H1 (cell line): ENCODE results near the gene CETN2. TPM values are rescaled to one million over a fixed set of nuclear protein-coding genes. Genes with fewer than 3 reads are reported as not detected.

ENCODE experiments used
- CTCF ChIA-PET: fragments of 300-600 bp; sonication (Branson Sonifier 250); formaldehyde crosslinking; loops from one replicate; lab custom pipeline; 2021; ENCODE audit not compliant: partially characterized antibody; lab: Charles Lee
- POLR2A ChIA-PET: fragments of 300-600 bp; sonication (Branson Sonifier 250); formaldehyde crosslinking; loops from one replicate; lab custom pipeline; 2021; ENCODE audit warnings: inconsistent platforms; ENCODE audit not compliant: partially characterized antibody; lab: Charles Lee
- DNase-seq, 2 experiments: peaks; one replicate each; pipeline versions ENCODE4 v3.0.0 to v3.0.0-alpha.2; 2010 to 2022; ENCODE audit warnings: low spot score in 2 of 2, low read depth in 1 of 2, mixed read lengths in 1 of 2
- FAIRE-seq: peaks from 2 replicates; lab custom pipeline; 2011; peaks lifted over from hg19 to GRCh38; lab: Jason Lieb, UNC
- H2AFZ ChIP-seq: 2 replicates; pipeline ENCODE4 v1.8.1; 2012; ENCODE audit warnings: low read length, inconsistent platforms
- H2AK5ac ChIP-seq: 2 replicates; pipeline ENCODE4 v1.6.1; 2013; ENCODE audit warnings: low read depth, low read length
- H2BK120ac ChIP-seq: replicated peaks from 2 replicates; pipeline ENCODE3; 2013; ENCODE audit warnings: low read depth, low read length, inconsistent platforms
- H2BK12ac ChIP-seq: 2 replicates; pipeline ENCODE4 v1.6.1; 2013; ENCODE audit warnings: low read depth, low read length
- H2BK15ac ChIP-seq: 2 replicates; pipeline ENCODE4 v1.6.1; 2013; ENCODE audit warnings: low read length
- H2BK20ac ChIP-seq: 2 replicates; pipeline ENCODE4 v1.6.1; 2013; ENCODE audit warnings: low read length
- H2BK5ac ChIP-seq: 2 replicates; pipeline ENCODE4 v1.6.1; 2013; ENCODE audit warnings: low read depth, low read length
- H3K14ac ChIP-seq: 2 replicates; pipeline ENCODE4 v1.6.1; 2013; ENCODE audit warnings: inconsistent platforms; ENCODE audit not compliant: insufficient read length
- H3K18ac ChIP-seq: 2 replicates; pipeline ENCODE4 v1.6.1; 2013; ENCODE audit warnings: low read length; ENCODE audit errors: extremely low read depth
- H3K23ac ChIP-seq: 2 replicates; pipeline ENCODE4 v1.6.1; 2013; ENCODE audit warnings: inconsistent platforms; ENCODE audit not compliant: insufficient read length
- H3K23me2 ChIP-seq: 2 replicates; pipeline ENCODE4 v1.6.1; 2013; ENCODE audit warnings: low read depth, low read length
- H3K27ac ChIP-seq: 2 replicates; pipeline ENCODE4 v1.6.1; 2011; ENCODE audit warnings: low read depth, low read length, inconsistent platforms
- H3K27me3 ChIP-seq, 4 experiments: replicated peaks in 1 of 4; 1 replicate in 1 of 4; 2 replicates in 3 of 4; pipeline versions ENCODE4 v1.6.1 to v1.8.1; 2011 to 2013; ENCODE audit warnings: low read length in 3 of 4, mild to moderate bottlenecking in 3 of 4, inconsistent platforms in 2 of 4, mixed read lengths in 2 of 4, moderate library complexity in 1 of 4; ENCODE audit not compliant: control insufficient read depth in 3 of 4, insufficient read depth in 3 of 4; ENCODE audit errors: extremely low read depth in 1 of 4
- H3K36me3 ChIP-seq, 4 experiments: 2 replicates each; pipeline versions ENCODE4 v1.6.1 to v1.8.1; 2011 to 2013; ENCODE audit warnings: mild to moderate bottlenecking in 4 of 4, low read length in 3 of 4, moderate library complexity in 2 of 4, control low read depth in 1 of 4, inconsistent platforms in 1 of 4; ENCODE audit not compliant: insufficient read depth in 4 of 4, control insufficient read depth in 2 of 4
- H3K4ac ChIP-seq: replicated peaks from 2 replicates; pipeline ENCODE3; 2013; ENCODE audit warnings: low read length, low read depth, mixed read lengths, inconsistent platforms; ENCODE audit not compliant: insufficient read length
- H3K4me1 ChIP-seq, 4 experiments: replicated peaks in 1 of 4; 1 replicate in 1 of 4; 2 replicates in 3 of 4; pipeline versions ENCODE4 v1.6.1 to v1.8.1; 2011 to 2013; ENCODE audit warnings: low read length in 3 of 4, inconsistent platforms in 2 of 4, mixed read lengths in 1 of 4; ENCODE audit not compliant: insufficient read depth in 4 of 4, control insufficient read depth in 3 of 4
- H3K4me2 ChIP-seq, 2 experiments: 2 replicates each; pipeline versions ENCODE4 v1.6.1 to v1.8.1; 2011 to 2013; ENCODE audit warnings: low read depth in 2 of 2, low read length in 2 of 2, control low read depth in 1 of 2, inconsistent platforms in 1 of 2, mild to moderate bottlenecking in 1 of 2; ENCODE audit not compliant: insufficient read depth in 1 of 2
- H3K4me3 ChIP-seq, 4 experiments: fragments of 200-600, 300-600 bp in 1 of 4; sonication (generic), shearing (Covaris generic), sonication (Bioruptor Twin) in 1 of 4; 2 replicates each; pipeline versions ENCODE4 v1.5.1 to v1.8.1; 2011 to 2016; ENCODE audit warnings: low read length in 4 of 4, low read depth in 3 of 4, control low read depth in 2 of 4, inconsistent platforms in 2 of 4, mild to moderate bottlenecking in 2 of 4, mixed read lengths in 1 of 4, moderate library complexity in 1 of 4; ENCODE audit not compliant: insufficient read depth in 2 of 4; ENCODE audit errors: extremely low read depth in 1 of 4
- H3K56ac ChIP-seq: replicated peaks from 2 replicates; pipeline ENCODE3; 2013; ENCODE audit warnings: low read depth, mild to moderate bottlenecking, mixed read lengths, low read length, inconsistent platforms; ENCODE audit not compliant: insufficient read length
- H3K79me1 ChIP-seq: 2 replicates; pipeline ENCODE4 v1.6.1; 2013; ENCODE audit warnings: low read depth, low read length, control low read depth
- H3K79me2 ChIP-seq, 2 experiments: 2 replicates each; pipeline versions ENCODE4 v1.6.1 to v1.8.1; 2012 to 2013; ENCODE audit warnings: low read length in 2 of 2, mild to moderate bottlenecking in 2 of 2, inconsistent platforms in 1 of 2; ENCODE audit not compliant: insufficient read depth in 2 of 2, control insufficient read depth in 1 of 2
- H3K9ac ChIP-seq, 4 experiments: replicated peaks in 1 of 4; 1 replicate in 1 of 4; 2 replicates in 3 of 4; pipeline versions ENCODE4 v1.6.1 to v1.8.1; 2011 to 2013; ENCODE audit warnings: low read depth in 3 of 4, low read length in 3 of 4, control low read depth in 2 of 4, mild to moderate bottlenecking in 2 of 4, moderate library complexity in 2 of 4, inconsistent platforms in 1 of 4; ENCODE audit errors: extremely low read depth in 1 of 4
- H3K9me3 ChIP-seq, 2 experiments: 2 replicates each; pipeline versions ENCODE4 v1.6.1 to v1.8.1; 2012 to 2013; ENCODE audit warnings: mild to moderate bottlenecking in 2 of 2, moderate library complexity in 2 of 2, control low read depth in 1 of 2, inconsistent platforms in 1 of 2, low read depth in 1 of 2, low read length in 1 of 2, mixed read lengths in 1 of 2; ENCODE audit not compliant: insufficient read depth in 2 of 2
- H4K20me1 ChIP-seq, 2 experiments: replicated peaks in 1 of 2; 2 replicates each; pipeline versions ENCODE3 to v1.8.1; 2011 to 2013; ENCODE audit warnings: inconsistent platforms in 2 of 2, low read length in 2 of 2, mild to moderate bottlenecking in 1 of 2; ENCODE audit not compliant: insufficient read depth in 2 of 2, control insufficient read depth in 1 of 2
- H4K5ac ChIP-seq: 2 replicates; pipeline ENCODE4 v1.6.1; 2013; ENCODE audit warnings: low read length, low read depth, mixed read lengths, inconsistent platforms; ENCODE audit not compliant: insufficient read length
- H4K8ac ChIP-seq: 2 replicates; pipeline ENCODE4 v1.8.0; 2013; ENCODE audit warnings: mild to moderate bottlenecking, moderate library complexity, low read length, inconsistent platforms; ENCODE audit not compliant: insufficient read depth; ENCODE audit errors: extremely low read depth
- H4K91ac ChIP-seq: replicated peaks from 2 replicates; pipeline ENCODE3; 2013; ENCODE audit warnings: low read length, mixed read lengths, inconsistent platforms; ENCODE audit not compliant: insufficient read length
- CBX8 ChIP-seq: fragments of 300-800, 300-1000 bp; sonication (generic); IDR thresholded peaks from 2 replicates; pipeline ENCODE4 v1.7.1; 2016; ENCODE audit warnings: low read depth, low read length, borderline replicate concordance
- CHD1 ChIP-seq: IDR thresholded peaks from 2 replicates; pipeline ENCODE4 v1.6.1; 2012; ENCODE audit warnings: low read depth, low read length, improper control_type of control experiment
- EGR1 ChIP-seq: IDR thresholded peaks from 2 replicates; pipeline ENCODE4 v1.6.1; 2011; ENCODE audit warnings: low read depth, low read length, borderline replicate concordance
- EP300 ChIP-seq, 2 experiments: IDR thresholded peaks; 1 replicate in 1 of 2; 2 replicates in 1 of 2; pipeline ENCODE4 v1.6.1; 2011 to 2012; ENCODE audit warnings: low read depth in 2 of 2, low read length in 2 of 2, mild to moderate bottlenecking in 2 of 2, borderline replicate concordance in 1 of 2, inconsistent platforms in 1 of 2, moderate library complexity in 1 of 2
- HDAC6 ChIP-seq: IDR thresholded peaks from one replicate; pipeline ENCODE4 v1.7.1; 2012; ENCODE audit warnings: low read depth, mild to moderate bottlenecking, inconsistent platforms, low read length, moderate library complexity
- JUND ChIP-seq: IDR thresholded peaks from 2 replicates; pipeline ENCODE4 v1.6.1; 2011; ENCODE audit warnings: mild to moderate bottlenecking, improper control_type of control experiment, low read length
- POLR2A ChIP-seq, 2 experiments: IDR thresholded peaks; 1 replicate in 1 of 2; 2 replicates in 1 of 2; pipeline ENCODE4 v1.6.1; 2011; ENCODE audit warnings: low read depth in 2 of 2, low read length in 2 of 2, mild to moderate bottlenecking in 2 of 2; ENCODE audit errors: control extremely low read depth in 1 of 2
- POU5F1 ChIP-seq: IDR thresholded peaks from 2 replicates; pipeline ENCODE4 v1.6.1; 2011; ENCODE audit warnings: low read depth, mild to moderate bottlenecking, low read length, moderate library complexity
- RBBP5 ChIP-seq: IDR thresholded peaks from 2 replicates; pipeline ENCODE4 v1.7.1; 2012; ENCODE audit warnings: low read depth, mild to moderate bottlenecking, inconsistent platforms, low read length, moderate library complexity, borderline replicate concordance
- RNF2 ChIP-seq: fragments of 200-900, 300-1000 bp; sonication (generic); IDR thresholded peaks from 2 replicates; pipeline ENCODE4 v1.7.1; 2016; ENCODE audit warnings: borderline replicate concordance, low read depth, mild to moderate bottlenecking, antibody characterized with exemption, low read length; ENCODE audit not compliant: poor library complexity, severe bottlenecking; ENCODE audit errors: missing control alignments
- SAP30 ChIP-seq: fragments of 300-600 bp; sonication (generic); IDR thresholded peaks from 2 replicates; pipeline ENCODE4 v1.7.1; 2012; ENCODE audit warnings: low read length, moderate library complexity, mild to moderate bottlenecking, inconsistent platforms; ENCODE audit not compliant: insufficient read depth, insufficient replicate concordance
- SIRT6 ChIP-seq: IDR thresholded peaks from one replicate; pipeline ENCODE4 v1.7.1; 2012; ENCODE audit warnings: low read length, inconsistent platforms
- SP2 ChIP-seq: IDR thresholded peaks from 2 replicates; pipeline ENCODE4 v1.6.1; 2012; ENCODE audit warnings: mild to moderate bottlenecking, low read length, inconsistent platforms
- SRF ChIP-seq: IDR thresholded peaks from 2 replicates; pipeline ENCODE4 v1.6.1; 2011; ENCODE audit warnings: mild to moderate bottlenecking, low read depth, low read length, moderate library complexity
- TBP ChIP-seq: IDR thresholded peaks from 2 replicates; pipeline ENCODE4 v1.6.1; 2011; ENCODE audit warnings: low read depth, low read length, improper control_type of control experiment
- WGBS, 2 experiments: shearing (Covaris generic) in 1 of 2; methylation state at CpG; one replicate each; pipeline versions ENCODE4 v1.1.6 to v1.1.7; 2013 to 2015; ENCODE audit warnings: low lambda C conversion rate in 2 of 2, mixed read lengths in 2 of 2, inconsistent platforms in 1 of 2, low coverage in 1 of 2, missing lambda C conversion rate in 1 of 2; ENCODE audit not compliant: insufficient replicate concordance in 2 of 2, insufficient coverage in 1 of 2, insufficient read length in 1 of 2; ENCODE audit errors: extremely low coverage in 1 of 2, missing lambda C conversion rate in 1 of 2; 5-methylcytosine and 5-hydroxymethylcytosine counted together
- polyA plus RNA-seq, 7 experiments: library from polyadenylated mRNA; depleted of rRNA in 3 of 7; stranded (reverse) in 5 of 7; unstranded in 2 of 7; fragments of >200 nt in 5 of 7; fragments of 200-250 nt in 2 of 7; gene quantifications; 1 replicate in 5 of 7; 2 replicates in 1 of 7; 4 replicates in 1 of 7; pipeline versions ENCODE4 v1.2.1 to v1.2.3, GENCODE V29; 2011 to 2013; ENCODE audit warnings: missing spikeins in 2 of 7, mixed read lengths in 2 of 7
- total RNA-seq: library from RNA; stranded (reverse); fragmentation: NEBNext Ultra II Directional; extraction: Animal tissue kit (Norgen Biotek cat#: 25700); gene quantifications from 2 replicates; pipeline ENCODE4 v1.2.1, GENCODE V29; 2021

CETN2 gene
- total and polyA plus RNA-seq, 2 of the 8 experiments (the other 6 are each of a cell fraction or from before 2014, with no cell fraction given) = 13.1 to 24.3 TPM

DNA sequence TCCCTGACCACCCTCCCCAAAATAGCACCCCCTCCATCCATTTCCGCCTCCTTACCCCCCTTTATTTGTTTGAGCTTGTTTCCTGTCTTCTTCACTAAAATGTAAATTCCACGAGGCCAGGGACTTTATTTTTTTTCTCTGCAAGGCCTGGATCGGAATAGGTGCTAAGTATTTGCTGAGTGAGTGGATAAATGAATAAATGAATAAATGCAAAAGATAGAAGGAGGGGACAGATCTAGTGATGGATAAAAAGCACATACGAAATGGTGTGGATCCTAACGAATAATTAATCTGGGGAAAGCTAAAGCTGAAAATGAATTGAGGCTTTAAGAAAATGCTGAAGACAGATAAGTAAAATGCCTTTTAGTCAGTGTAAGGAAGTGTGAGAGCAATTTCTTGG is 12.2 kb downstream of the CETN2 start:
- Histone ChIP-seq H2BK120ac (no peak overlapping the region), H4K8ac (no peak overlapping the region), H3K18ac (no peak overlapping the region), H3K14ac (no peak overlapping the region), H3K23ac (no peak overlapping the region), H3K23me2 (no peaks in the 10 kb centered on the region), H4K91ac (no peak overlapping the region), H3K79me2 (no peaks in the 10 kb centered on the region), H3K36me3 (no peaks in the 10 kb centered on the region), H3K9me3 (no peaks in the 10 kb centered on the region), H2BK20ac (no peak overlapping the region), H3K4me3 (no peak overlapping the region), H3K27me3 (no peaks in the 10 kb centered on the region; a peak in 1 of 7 replicates), H3K4me2 (no peak overlapping the region), H2AFZ (no peak overlapping the region), H3K27ac (no peak overlapping the region), H2BK15ac (no peak overlapping the region), H2BK5ac (no peak overlapping the region), H3K79me1 (no peaks in the 10 kb centered on the region), H4K5ac (no peak overlapping the region), H3K4ac (no peak overlapping the region), H2AK5ac (no peak overlapping the region), H3K9ac (no peak overlapping the region), H2BK12ac (no peak overlapping the region), H3K4me1 (no peaks in the 10 kb centered on the region), H3K56ac (no peak overlapping the region), H4K20me1 (no peaks in the 10 kb centered on the region)
- WGBS, 2 experiments = 80% methylated on average over 5 of the region's 5 CpGs; no CpG with 5 or more reads in 1 of the 2 experiments
- POLR2A ChIA-PET = interaction anchor here (0.9 kb wide), 1 partner anchor 178 kb away, joined by 3 read pairs; no protein-coding TSS in a partner anchor
- DNase-seq (no peak), FAIRE-seq (no peak)
- CTCF ChIA-PET = interaction anchor here (0.6 to 4.7 kb wide), 15 partner anchors 10 to 1948 kb away, joined by 3 to 39 read pairs (median 4); no protein-coding TSS in a partner anchor
- no peak for TF ChIP-seq RBBP5
- TF ChIP-seq RNF2 = no peak
- TF ChIP-seq JUND = no peak
- no peak for TF ChIP-seq SP2
- TF ChIP-seq POLR2A (IDR thresholded peaks at IDR 0.05; ENCODE audit: control extremely low read depth in 1 of 2, low read depth in 2 of 2, low read length in 2 of 2) = no peak
- no peak for TF ChIP-seq EP300 (IDR thresholded peaks at IDR 0.05; ENCODE audit: borderline replicate concordance in 1 of 2, low read depth in 2 of 2, low read length in 2 of 2)
- TF ChIP-seq SIRT6 = no peak
- no peak for TF ChIP-seq TBP
- TF ChIP-seq CHD1 = no peak
- TF ChIP-seq POU5F1 = no peak
- no peak for TF ChIP-seq HDAC6
- TF ChIP-seq EGR1 = no peak
- no peak for TF ChIP-seq SRF
- TF ChIP-seq CBX8 = no peak
- no peak for TF ChIP-seq SAP30
